Kidney (tissue), 14 donors: ENCODE results near the gene KCNT2. TPM values are rescaled to one million over a fixed set of nuclear protein-coding genes. Genes with fewer than 3 reads are reported as not detected.

Experiments
- DNase-seq, 5 donors: peaks; one replicate each; pipeline ENCODE4 v3.0.0-alpha.2; 2013 to 2020
- FAIRE-seq: peaks from 2 replicates; lab custom pipeline; 2012; peaks lifted over from hg19 to GRCh38; lab: Jason Lieb, UNC
- H3K27ac ChIP-seq, 2 donors: one replicate each; pipeline ENCODE4 v1.7.0; 2013; ENCODE audit warnings: low read depth in 2 of 2, low read length in 2 of 2, inconsistent platforms in 1 of 2
- H3K27me3 ChIP-seq: one replicate; pipeline ENCODE4 v1.7.1; 2013; ENCODE audit warnings: low read length, inconsistent platforms; ENCODE audit not compliant: control insufficient read depth, insufficient read depth
- H3K36me3 ChIP-seq, 3 donors: one replicate each; pipeline versions ENCODE4 v1.7.0 to v1.7.1; 2013; ENCODE audit warnings: low read length in 3 of 3, control low read depth in 1 of 3, inconsistent platforms in 1 of 3; ENCODE audit not compliant: insufficient read depth in 3 of 3, control insufficient read depth in 2 of 3
- H3K4me1 ChIP-seq, 3 donors: one replicate each; pipeline versions ENCODE4 v1.7.0 to v1.7.1; 2013; ENCODE audit warnings: low read length in 3 of 3, inconsistent platforms in 1 of 3, low read depth in 1 of 3; ENCODE audit not compliant: control insufficient read depth in 2 of 3, insufficient read depth in 2 of 3
- H3K4me3 ChIP-seq, 3 donors: one replicate each; pipeline versions ENCODE4 v1.7.0 to v1.8.1; 2013; ENCODE audit warnings: low read length in 3 of 3, control low read depth in 1 of 3, inconsistent platforms in 1 of 3
- H3K9ac ChIP-seq, 3 donors: one replicate each; pipeline versions ENCODE4 v1.7.0 to v1.7.1; 2013; ENCODE audit warnings: low read length in 3 of 3, control low read depth in 1 of 3, inconsistent platforms in 1 of 3
- H3K9me3 ChIP-seq, 3 donors: one replicate each; pipeline versions ENCODE4 v1.7.0 to v1.7.1; 2013; ENCODE audit warnings: low read length in 3 of 3, control low read depth in 1 of 3, inconsistent platforms in 1 of 3; ENCODE audit not compliant: control insufficient read depth in 2 of 3, insufficient read depth in 1 of 3
- intact Hi-C: fragments of 100-400 bp; cut with DNase I; formaldehyde crosslinking; loops from one replicate; pipeline ENCODE4 v1.11.1; 2022
- polyA plus RNA-seq: library from polyadenylated mRNA; stranded (reverse); fragments of 350-450 nt; fragmentation: Illumina TruSeq; extraction: RNeasy Lipid Tissue Mini Kit (QIAGEN cat#74804); gene quantifications from one replicate; pipeline ENCODE4 v1.2.3, GENCODE V29; 2014; ENCODE audit warnings: low read depth, low replicate concordance; ENCODE audit not compliant: insufficient read depth
- total RNA-seq: library from RNA; stranded (reverse); fragmentation: NEBNext Ultra II Directional; extraction: Animal tissue kit (Norgen Biotek cat#: 25700); gene quantifications from one replicate; pipeline ENCODE4 v1.2.1, GENCODE V29; 2021
- TF ChIP-seq, protein P1 (sequence below): IDR thresholded peaks from 3 replicates; pipeline ENCODE4 v1.5.1; 2012; ENCODE audit warnings: mild to moderate bottlenecking, moderate library complexity, borderline replicate concordance; ENCODE audit not compliant: insufficient read depth; ENCODE audit errors: extremely low read depth
- donor health status: control.
- donor health status: control.
- donor health status: control.
- donor health status: control.
- donor health status: control.
- donor health status: DM: yes; HTN: yes; CAD: no.
- donor health status: Normal renal cell carcinoma (clear cell type).

The KCNT2 gene
- total and polyA plus RNA-seq, 2 donors from 2014 or later, result 0.39 to 6.3 TPM

DNA sequence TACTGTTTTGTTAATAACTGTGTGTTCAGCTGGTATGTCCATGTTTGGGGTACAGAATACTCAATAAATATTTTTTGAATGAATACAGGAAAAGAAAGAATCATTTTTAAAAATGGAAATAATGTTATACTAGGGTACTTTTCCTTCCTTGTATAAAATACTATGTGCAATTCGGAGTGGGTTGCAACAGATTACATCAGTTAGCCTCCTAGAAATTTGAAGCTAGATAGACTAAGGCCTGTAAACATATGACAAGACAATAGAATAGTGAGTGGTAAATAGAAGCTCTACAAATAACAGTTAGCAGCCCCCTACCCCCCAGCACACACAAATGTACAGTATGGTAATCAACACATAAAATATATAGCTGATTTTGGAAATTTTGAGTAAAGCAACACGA, 195.9 kb downstream of the KCNT2 start:
- H3K9me3 ChIP-seq, result no peaks in the 10 kb centered on the region
- H3K9ac ChIP-seq, result no peak overlapping the region
- TF ChIP-seq, protein P1, sequence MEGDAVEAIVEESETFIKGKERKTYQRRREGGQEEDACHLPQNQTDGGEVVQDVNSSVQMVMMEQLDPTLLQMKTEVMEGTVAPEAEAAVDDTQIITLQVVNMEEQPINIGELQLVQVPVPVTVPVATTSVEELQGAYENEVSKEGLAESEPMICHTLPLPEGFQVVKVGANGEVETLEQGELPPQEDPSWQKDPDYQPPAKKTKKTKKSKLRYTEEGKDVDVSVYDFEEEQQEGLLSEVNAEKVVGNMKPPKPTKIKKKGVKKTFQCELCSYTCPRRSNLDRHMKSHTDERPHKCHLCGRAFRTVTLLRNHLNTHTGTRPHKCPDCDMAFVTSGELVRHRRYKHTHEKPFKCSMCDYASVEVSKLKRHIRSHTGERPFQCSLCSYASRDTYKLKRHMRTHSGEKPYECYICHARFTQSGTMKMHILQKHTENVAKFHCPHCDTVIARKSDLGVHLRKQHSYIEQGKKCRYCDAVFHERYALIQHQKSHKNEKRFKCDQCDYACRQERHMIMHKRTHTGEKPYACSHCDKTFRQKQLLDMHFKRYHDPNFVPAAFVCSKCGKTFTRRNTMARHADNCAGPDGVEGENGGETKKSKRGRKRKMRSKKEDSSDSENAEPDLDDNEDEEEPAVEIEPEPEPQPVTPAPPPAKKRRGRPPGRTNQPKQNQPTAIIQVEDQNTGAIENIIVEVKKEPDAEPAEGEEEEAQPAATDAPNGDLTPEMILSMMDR, result no peak
- FAIRE-seq, result no peak
- no peak overlapping the region for H3K27ac ChIP-seq
- DNase-seq, result no peak
- H3K27me3 ChIP-seq, result no peaks in the 10 kb centered on the region
- no peaks in the 10 kb centered on the region for H3K36me3 ChIP-seq
- intact Hi-C loops, result no loop called here
- no peak overlapping the region for H3K4me3 ChIP-seq
- no peaks in the 10 kb centered on the region for H3K4me1 ChIP-seq

- H3K9ac ChIP-seq, result no peak overlapping the region
- intact Hi-C loops, result no loop called here
Measured at GRCh38 chr1:196410768-196411167, 197.5 kb downstream of the KCNT2 start.

GRCh38 chr1:196409586-196409985, 198.7 kb downstream of the KCNT2 start:
- Histone ChIP-seq H3K27ac (no peak overlapping the region), H3K4me1 (peaks cover 0 to 2% (median 0%) of the 10 kb centered on the region in 3 donors), H3K9ac (no peak overlapping the region), H3K4me3 (no peak overlapping the region), H3K9me3 (no peaks in the 10 kb centered on the region), H3K36me3 (no peaks in the 10 kb centered on the region), H3K27me3 (no peaks in the 10 kb centered on the region)
- no peak for FAIRE-seq
- no peak for DNase-seq
- TF ChIP-seq, protein P1, result no peak
- intact Hi-C loops, result no loop called here

More at GRCh38 chr1:196410768-196411167, 197.5 kb downstream of the KCNT2 start:
- TF ChIP-seq, protein P1, result no peak
- Histone ChIP-seq H3K9me3 (no peaks in the 10 kb centered on the region), H3K36me3 (no peaks in the 10 kb centered on the region), H3K4me3 (no peak overlapping the region), H3K27ac (no peak overlapping the region), H3K4me1 (peaks cover 0 to 2% (median 0%) of the 10 kb centered on the region in 3 donors), H3K27me3 (no peaks in the 10 kb centered on the region)
- FAIRE-seq (no peak), DNase-seq (no peak)
